K562 (cell line): ENCODE measurements around the gene OPCML. TPM values are rescaled to one million over a fixed set of nuclear protein-coding genes. Genes with fewer than 3 reads are reported as not detected.

ENCODE experiments used
- ATAC-seq: fragments of 200-7000 bp; cut with Tn5 transposase; 3 replicates; pipeline ENCODE4 v1.9.1; 2020; ENCODE audit warnings: moderate library complexity
- BruUV-seq: library from RNA; stranded (reverse); fragments of 400-500 nt; replicated peaks from 2 replicates; lab custom pipeline; 2021; lab: Mats Ljungman, UMichigan
- CTCF ChIA-PET: fragments of 300-600 bp; formaldehyde crosslinking; extraction: SDS; loops from one replicate; lab custom pipeline; 2021; ENCODE audit warnings: low intra/inter-chr PET ratio; lab: Yijun Ruan, JAX
- POLR2A ChIA-PET: fragments of 300-600, 350-650 bp; sonication (Branson Sonifier 250); formaldehyde crosslinking; extraction: SDS; loops from one replicate; lab custom pipeline; 2021; ENCODE audit warnings: antibody characterized with exemption, inconsistent platforms; lab: Yijun Ruan, JAX
- DNase-seq, 4 experiments: peaks; one replicate each; pipeline versions ENCODE4 v3.0.0 to v3.0.0-alpha.2; 2011 to 2018; ENCODE audit warnings: low spot score in 3 of 4, mixed read lengths in 3 of 4; ENCODE audit errors: extremely low read depth in 1 of 4
- FAIRE-seq: peaks from 2 replicates; lab custom pipeline; 2011; peaks lifted over from hg19 to GRCh38; lab: Jason Lieb, UNC
- H2AFZ ChIP-seq: 2 replicates; pipeline ENCODE4 v1.6.0; 2011; ENCODE audit warnings: low read depth, low read length, control low read depth, inconsistent platforms
- H3K27ac ChIP-seq: fragments of 200-600 bp; 3 replicates; pipeline ENCODE4 v1.8.0; 2011; ENCODE audit warnings: low read depth, mild to moderate bottlenecking, control low read depth, inconsistent platforms, low read length, moderate library complexity, mixed read lengths; ENCODE audit errors: extremely low read depth
- H3K27me3 ChIP-seq, 2 experiments: fragments of 300-600 bp in 1 of 2; 2 replicates in 1 of 2; 3 replicates in 1 of 2; pipeline versions ENCODE4 v1.6.0 to v1.8.0; 2011; ENCODE audit warnings: inconsistent platforms in 2 of 2, low read length in 2 of 2, mild to moderate bottlenecking in 1 of 2, mixed read lengths in 1 of 2, moderate library complexity in 1 of 2; ENCODE audit not compliant: control insufficient read depth in 2 of 2, insufficient read depth in 2 of 2
- H3K36me3 ChIP-seq: fragments of 300-600 bp; 3 replicates; pipeline ENCODE4 v1.8.0; 2011; ENCODE audit warnings: mild to moderate bottlenecking, low read length, inconsistent platforms; ENCODE audit not compliant: control insufficient read depth, insufficient read depth
- H3K4me1 ChIP-seq, 2 experiments: fragments of 200-600 bp in 1 of 2; replicated peaks in 1 of 2; 2 replicates in 1 of 2; 3 replicates in 1 of 2; pipeline versions ENCODE4 v1.5.1 to v1.8.0; 2011; ENCODE audit warnings: inconsistent platforms in 2 of 2, low read length in 2 of 2, mild to moderate bottlenecking in 1 of 2, mixed read lengths in 1 of 2, moderate library complexity in 1 of 2; ENCODE audit not compliant: control insufficient read depth in 2 of 2, insufficient read depth in 2 of 2
- H3K4me2 ChIP-seq: 2 replicates; pipeline ENCODE4 v1.6.1; 2011; ENCODE audit warnings: low read length, control low read depth, inconsistent platforms, mixed read lengths; ENCODE audit not compliant: insufficient read depth
- H3K4me3 ChIP-seq: fragments of 200-600 bp; sonication (generic), shearing (Covaris generic); 2 replicates; pipeline ENCODE4 v1.5.1; 2016; ENCODE audit warnings: control low read depth, inconsistent platforms
- H3K79me2 ChIP-seq: fragments of 200-600 bp; 3 replicates; pipeline ENCODE4 v1.8.0; 2011; ENCODE audit warnings: low read length, inconsistent platforms; ENCODE audit not compliant: control insufficient read depth, insufficient read depth
- H3K9ac ChIP-seq, 2 experiments: 2 replicates each; pipeline versions ENCODE4 v1.6.0 to v1.6.1; 2011; ENCODE audit warnings: low read depth in 2 of 2, low read length in 2 of 2, control low read depth in 1 of 2, inconsistent platforms in 1 of 2, mild to moderate bottlenecking in 1 of 2, mixed read lengths in 1 of 2; ENCODE audit not compliant: insufficient read depth in 1 of 2
- H3K9me1 ChIP-seq: one replicate; pipeline ENCODE4 v1.6.0; 2011; ENCODE audit warnings: inconsistent platforms, mild to moderate bottlenecking, low read length, moderate library complexity; ENCODE audit not compliant: control insufficient read depth, insufficient read depth
- H3K9me3 ChIP-seq: replicated peaks from 2 replicates; pipeline ENCODE4 v1.5.1; 2011; ENCODE audit warnings: low read depth, low read length, inconsistent platforms; ENCODE audit not compliant: control insufficient read depth, insufficient read depth
- H4K20me1 ChIP-seq: replicated peaks from 2 replicates; pipeline ENCODE4 v1.6.1; 2011; ENCODE audit warnings: low read length, inconsistent platforms, mixed read lengths; ENCODE audit not compliant: control insufficient read depth, insufficient read depth
- MNT ChIP-seq, 2 experiments: fragments of 450-650 bp; conservative IDR thresholded peaks; 2 replicates each; pipeline ENCODE4 v1.6.1; 2017; ENCODE audit warnings: mild to moderate bottlenecking in 2 of 2, moderate library complexity in 2 of 2
- PHB ChIP-seq: fragments of 250-450 bp; sonication (Bioruptor Pico); IDR thresholded peaks from 2 replicates; pipeline ENCODE4 v1.5.0; 2021
- SUPT5H ChIP-seq: fragments of 450-650 bp; IDR thresholded peaks from 2 replicates; pipeline ENCODE4 v1.6.1; 2016
- ZFP36 ChIP-seq: fragments of 150-350 bp; IDR thresholded peaks from 2 replicates; pipeline ENCODE4 v1.6.1; 2018; ENCODE audit warnings: low read length, low read depth; ENCODE audit not compliant: partially characterized antibody
- ZNF639 ChIP-seq, 2 experiments: fragments of 200-800 bp in 1 of 2; sonication (Bioruptor generic) in 1 of 2; sonication (generic) in 1 of 2; formaldehyde crosslinking in 1 of 2; IDR thresholded peaks in 1 of 2; conservative IDR thresholded peaks in 1 of 2; 2 replicates each; pipeline versions ENCODE4 v1.5.0 to v1.6.1; 2016 to 2020; ENCODE audit warnings: missing compliant biosample characterization in 1 of 2, missing genetic modification characterization in 1 of 2, missing genetic modification reagents in 1 of 2
- WGBS: fragments of 100-300 bp; shearing (Covaris generic); methylation state at CpG from one replicate; pipeline ENCODE4 v1.1.6; 2016; ENCODE audit warnings: low coverage, mixed read lengths; ENCODE audit not compliant: insufficient coverage; ENCODE audit errors: missing lambda C conversion rate; 5-methylcytosine and 5-hydroxymethylcytosine counted together
- in situ Hi-C: fragments of 300-500 bp; cut with MboI; formaldehyde crosslinking; loops from 4 replicates; pipeline ENCODE4 v1.15.0; 2018; ENCODE audit warnings: inconsistent platforms, mixed read lengths
- intact Hi-C: fragments of 100-400 bp; cut with micrococcal nuclease; formaldehyde crosslinking; loops from 2 replicates; pipeline ENCODE4 v1.14.2; 2022
- polyA plus RNA-seq, 8 experiments: library from polyadenylated mRNA; depleted of rRNA in 4 of 8; stranded (reverse) in 5 of 8; unstranded in 3 of 8; fragments of >200 nt; fragmentation: Nextera tagmentation in 2 of 8; fragmentation: Illumina TruSeq in 1 of 8; extraction: Ambion mirVana in 2 of 8; extraction: Trizol in 1 of 8; gene quantifications; 2 replicates each; pipeline versions ENCODE4 v1.2.1 to v1.2.3, GENCODE V29; 2011 to 2014; ENCODE audit warnings: inconsistent platforms in 1 of 8, missing spikeins in 1 of 8
- total RNA-seq, 7 experiments: library from RNA; depleted of rRNA in 6 of 7; stranded (reverse); fragments of >200 nt in 6 of 7; fragmentation: Illumina TruSeq in 2 of 7; extraction: Trizol in 2 of 7; gene quantifications; 2 replicates each; pipeline versions ENCODE4 v1.2.1 to v1.2.3, GENCODE V29; 2011 to 2021; ENCODE audit warnings: low replicate concordance in 1 of 7

Gene OPCML
- total and polyA plus RNA-seq, 9 of the 15 experiments (the other 6 are each of a cell fraction or from before 2014, with no cell fraction given), result not detected

GRCh38 chr11:133331031-133331430, 201.3 kb downstream of the OPCML start:
- Histone ChIP-seq H3K9ac (no peak overlapping the region), H2AFZ (no peak overlapping the region), H3K9me3 (no peaks in the 10 kb centered on the region), H3K4me3 (no peak overlapping the region), H3K79me2 (no peaks in the 10 kb centered on the region), H3K36me3 (no peaks in the 10 kb centered on the region), H3K4me2 (no peak overlapping the region), H3K9me1 (no peaks in the 10 kb centered on the region), H3K27me3 (no peaks in the 10 kb centered on the region), H3K4me1 (no peaks in the 10 kb centered on the region), H3K27ac (no peak overlapping the region), H4K20me1 (no peaks in the 10 kb centered on the region)
- FAIRE-seq (no peak), DNase-seq (no peak), ATAC-seq (no peak)
- 3% methylated on average over 2 of the region's 3 CpGs for WGBS
- TF ChIP-seq ZNF639 (CRISPR knock-in tag; conservative IDR thresholded peaks at IDR 0.05 in 1 of 2, IDR thresholded peaks at IDR 0.05 in 1 of 2) (no peak), PHB (no peak), SUPT5H (no peak), MNT (conservative IDR thresholded peaks at IDR 0.05) (no peak), ZFP36 (no peak)
- in situ Hi-C loops, result no loop called here
- no TSS peak for BruUV-seq
- POLR2A ChIA-PET, result no interaction called here
- intact Hi-C loops, result no loop called here
- CTCF ChIA-PET, result no interaction called here
